A673 (cell line): Measurements from ENCODE around the gene DSTYK. TPM values are rescaled to one million over a fixed set of nuclear protein-coding genes. Genes with fewer than 3 reads are reported as not detected.

Experiments
- BruUV-seq: library from RNA; stranded (reverse); fragments of 400-500 nt; replicated peaks from 2 replicates; lab custom pipeline; 2021; lab: Mats Ljungman, UMichigan
- CTCF ChIA-PET: fragments of 300-600 bp; sonication (Branson Sonifier 250); formaldehyde crosslinking; loops from one replicate; lab custom pipeline; 2022; ENCODE audit warnings: antibody characterized with exemption; lab: Charles Lee
- POLR2A ChIA-PET: fragments of 300-600 bp; sonication (Branson Sonifier 250); formaldehyde crosslinking; loops from one replicate; lab custom pipeline; 2022; ENCODE audit warnings: antibody characterized with exemption; ENCODE audit not compliant: low non-redundant PET; lab: Charles Lee
- DNase-seq: peaks from one replicate; pipeline ENCODE4 v3.0.0-alpha.2; 2015; ENCODE audit warnings: low spot score
- H3K27ac ChIP-seq: fragments of 200-600 bp; sonication (generic); 2 replicates; pipeline ENCODE4 v1.5.1; 2016; ENCODE audit warnings: mixed run types, low read depth, mild to moderate bottlenecking, mixed read lengths, antibody characterized with exemption, low read length; ENCODE audit not compliant: poor library complexity, severe bottlenecking
- H3K27me3 ChIP-seq: fragments of 200-600 bp; sonication (generic); replicated peaks from 2 replicates; pipeline ENCODE4 v1.6.1; 2017; ENCODE audit warnings: mixed run types, low read depth, mild to moderate bottlenecking, mixed read lengths, antibody characterized with exemption, low read length; ENCODE audit not compliant: insufficient read depth, poor library complexity
- H3K36me3 ChIP-seq: fragments of 200-600 bp; sonication (generic); 2 replicates; pipeline ENCODE4 v1.6.1; 2016; ENCODE audit warnings: mixed run types, mild to moderate bottlenecking, mixed read lengths, antibody characterized with exemption, low read length; ENCODE audit not compliant: insufficient read depth, poor library complexity, severe bottlenecking
- H3K4me1 ChIP-seq: fragments of 200-600 bp; sonication (generic); 2 replicates; pipeline ENCODE4 v1.6.1; 2017; ENCODE audit warnings: mixed run types, mild to moderate bottlenecking, mixed read lengths, antibody characterized with exemption, low read length; ENCODE audit not compliant: insufficient read depth, poor library complexity, severe bottlenecking
- H3K4me3 ChIP-seq: fragments of 200-600 bp; sonication (generic); 2 replicates; pipeline ENCODE4 v1.5.1; 2016; ENCODE audit warnings: low read depth, mixed run types, mild to moderate bottlenecking, mixed read lengths, low read length; ENCODE audit not compliant: poor library complexity, severe bottlenecking
- H3K9me3 ChIP-seq: fragments of 200-600 bp; sonication (generic); 2 replicates; pipeline ENCODE4 v1.6.1; 2016; ENCODE audit warnings: mixed run types, low read depth, mild to moderate bottlenecking, mixed read lengths, antibody characterized with exemption, low read length; ENCODE audit not compliant: poor library complexity, severe bottlenecking
- CTCF ChIP-seq: fragments of 300-800, 200-600 bp; sonication (generic); conservative IDR thresholded peaks from 2 replicates; pipeline ENCODE4 v1.5.1; 2017; ENCODE audit warnings: low read depth, mild to moderate bottlenecking, antibody characterized with exemption, low read length, moderate library complexity, mixed read lengths
- EZH2 ChIP-seq: fragments of 200-600 bp; sonication (generic); IDR thresholded peaks from 2 replicates; pipeline ENCODE4 v1.6.1; 2017; ENCODE audit warnings: borderline replicate concordance, low read depth, mild to moderate bottlenecking, mixed read lengths, antibody characterized with exemption, low read length; ENCODE audit not compliant: poor library complexity, severe bottlenecking
- intact Hi-C: fragments of 100-400 bp; cut with micrococcal nuclease; formaldehyde crosslinking; loops from one replicate; pipeline ENCODE4 v1.10.0; 2022; ENCODE audit not compliant: unreplicated experiment
- total RNA-seq: library from RNA; stranded (reverse); gene quantifications from 2 replicates; pipeline ENCODE4 v1.2.3, GENCODE V29; 2021

DSTYK gene
- total RNA-seq, 1 experiment from 2014 or later, result 7.1 TPM

- POLR2A ChIA-PET, result no interaction called here
- no peaks in the 10 kb centered on the region for H3K9me3 ChIP-seq
- no peaks in the 10 kb centered on the region for H3K36me3 ChIP-seq
- H3K4me3 ChIP-seq, result no peak overlapping the region
- no peaks in the 10 kb centered on the region for H3K27me3 ChIP-seq
- no peaks in the 10 kb centered on the region for H3K4me1 ChIP-seq
- no peak overlapping the region for H3K27ac ChIP-seq
- no peak for DNase-seq
- CTCF ChIA-PET, result no interaction called here
- intact Hi-C loops, result no loop called here
- no peak for TF ChIP-seq EZH2
- no peak for TF ChIP-seq CTCF
- no TSS peak for BruUV-seq
Observed at GRCh38 chr1:205237526-205238484, 26.3 kb upstream of the DSTYK start.

GRCh38 chr1:205236951-205237475, 25.5 kb upstream of the DSTYK start:
- CTCF ChIA-PET, result no interaction called here
- intact Hi-C loops, result no loop called here
- POLR2A ChIA-PET, result no interaction called here

GRCh38 chr1:205236526-205236925, 25.0 kb upstream of the DSTYK start:
- H3K27me3 ChIP-seq, result no peaks in the 10 kb centered on the region

More at GRCh38 chr1:205236951-205237475, 25.5 kb upstream of the DSTYK start:
- Histone ChIP-seq H3K27me3 (no peaks in the 10 kb centered on the region), H3K4me1 (no peaks in the 10 kb centered on the region), H3K4me3 (no peak overlapping the region), H3K36me3 (no peaks in the 10 kb centered on the region), H3K27ac (no peak overlapping the region), H3K9me3 (no peaks in the 10 kb centered on the region)
- BruUV-seq, result no TSS peak
- TF ChIP-seq EZH2 (no peak), CTCF (no peak)
- DNase-seq, result no peak

More at GRCh38 chr1:205236526-205236925, 25.0 kb upstream of the DSTYK start:
- H3K4me1 ChIP-seq, result no peaks in the 10 kb centered on the region
- H3K27ac ChIP-seq, result no peak overlapping the region
- no peak for TF ChIP-seq CTCF
- no peak for TF ChIP-seq EZH2
- ChIA-PET CTCF (no interaction called here), POLR2A (no interaction called here)
- intact Hi-C loops, result no loop called here
- no peak for DNase-seq
- no peaks in the 10 kb centered on the region for H3K9me3 ChIP-seq
- BruUV-seq, result no TSS peak
- H3K4me3 ChIP-seq, result no peak overlapping the region
- no peaks in the 10 kb centered on the region for H3K36me3 ChIP-seq
